Mesenchymal stem cell (in vitro differentiated cells and primary cell): ENCODE measurements around the gene BEST4.

ENCODE experiments used
- DNase-seq: peaks from one replicate; pipeline ENCODE4 v3.0.0-alpha.2; 2013
- H2AFZ ChIP-seq: one replicate; pipeline ENCODE4 v1.6.1; 2013; ENCODE audit warnings: low read depth, mild to moderate bottlenecking, control low read depth, inconsistent platforms, low read length, moderate library complexity
- H2AK5ac ChIP-seq: 2 replicates; pipeline ENCODE4 v1.6.1; 2013; ENCODE audit warnings: low read length, moderate library complexity, mild to moderate bottlenecking, inconsistent platforms; ENCODE audit not compliant: severe bottlenecking
- H2BK120ac ChIP-seq: one replicate; pipeline ENCODE4 v1.6.1; 2013; ENCODE audit warnings: low read depth, mild to moderate bottlenecking, inconsistent platforms, low read length, moderate library complexity
- H2BK12ac ChIP-seq, 2 experiments: one replicate each; pipeline ENCODE4 v1.6.1; 2013; ENCODE audit warnings: inconsistent platforms in 2 of 2, low read length in 2 of 2, mild to moderate bottlenecking in 2 of 2, moderate library complexity in 2 of 2, control low read depth in 1 of 2
- H2BK15ac ChIP-seq: one replicate; pipeline ENCODE4 v1.6.1; 2013; ENCODE audit warnings: mild to moderate bottlenecking, low read depth, inconsistent platforms; ENCODE audit not compliant: poor library complexity, severe bottlenecking
- H2BK5ac ChIP-seq: 2 replicates; pipeline ENCODE4 v1.6.1; 2013; ENCODE audit warnings: low read depth, mild to moderate bottlenecking, low read length, control low read depth, inconsistent platforms; ENCODE audit not compliant: poor library complexity, severe bottlenecking
- H3K14ac ChIP-seq, 2 experiments: one replicate each; pipeline ENCODE4 v1.6.1; 2013; ENCODE audit warnings: inconsistent platforms in 2 of 2, low read length in 2 of 2, control low read depth in 1 of 2, mild to moderate bottlenecking in 1 of 2, moderate library complexity in 1 of 2
- H3K18ac ChIP-seq, 2 experiments: one replicate each; pipeline ENCODE4 v1.6.1; 2013; ENCODE audit warnings: inconsistent platforms in 2 of 2, low read length in 2 of 2, control low read depth in 1 of 2, low read depth in 1 of 2, mild to moderate bottlenecking in 1 of 2
- H3K23ac ChIP-seq, 2 experiments: one replicate each; pipeline ENCODE4 v1.6.1; 2013; ENCODE audit warnings: inconsistent platforms in 2 of 2, low read length in 2 of 2, mild to moderate bottlenecking in 2 of 2, moderate library complexity in 2 of 2, control low read depth in 1 of 2
- H3K27ac ChIP-seq: 2 replicates; pipeline ENCODE4 v1.5.1; 2013; ENCODE audit warnings: mild to moderate bottlenecking, moderate library complexity, low read length, control low read depth, inconsistent platforms; ENCODE audit not compliant: poor library complexity, severe bottlenecking
- H3K27me3 ChIP-seq, 2 experiments: 2 replicates each; pipeline versions ENCODE4 v1.6.1 to v1.7.0; 2013; ENCODE audit warnings: low read length in 2 of 2, mild to moderate bottlenecking in 2 of 2, moderate library complexity in 2 of 2, control low read depth in 1 of 2, inconsistent platforms in 1 of 2; ENCODE audit not compliant: control insufficient read depth in 1 of 2, insufficient read depth in 1 of 2
- H3K36me3 ChIP-seq, 2 experiments: 2 replicates each; pipeline versions ENCODE4 v1.6.1 to v1.7.0; 2013; ENCODE audit warnings: low read length in 2 of 2, control low read depth in 1 of 2, inconsistent platforms in 1 of 2, low read depth in 1 of 2, mild to moderate bottlenecking in 1 of 2; ENCODE audit not compliant: insufficient read depth in 2 of 2, control insufficient read depth in 1 of 2
- H3K4ac ChIP-seq, 2 experiments: one replicate each; pipeline ENCODE4 v1.6.1; 2013; ENCODE audit warnings: inconsistent platforms in 2 of 2, low read length in 2 of 2, mild to moderate bottlenecking in 2 of 2, moderate library complexity in 2 of 2, control low read depth in 1 of 2, low read depth in 1 of 2
- H3K4me1 ChIP-seq: 2 replicates; pipeline ENCODE4 v1.6.1; 2013; ENCODE audit warnings: low read depth, low read length, control low read depth; ENCODE audit not compliant: control insufficient read depth, insufficient read depth
- H3K4me2 ChIP-seq: 2 replicates; pipeline ENCODE4 v1.6.1; 2013; ENCODE audit warnings: low read length, mild to moderate bottlenecking, inconsistent platforms; ENCODE audit not compliant: poor library complexity, severe bottlenecking
- H3K4me3 ChIP-seq, 2 experiments: 2 replicates each; pipeline versions ENCODE4 v1.5.1 to v1.7.0; 2013; ENCODE audit warnings: low read length in 2 of 2, mild to moderate bottlenecking in 2 of 2, control low read depth in 1 of 2, low read depth in 1 of 2; ENCODE audit not compliant: insufficient read depth in 1 of 2
- H3K79me1 ChIP-seq: replicated peaks from 2 replicates; pipeline ENCODE4 v1.6.1; 2013; ENCODE audit warnings: mild to moderate bottlenecking, control low read depth, low read length, inconsistent platforms; ENCODE audit not compliant: poor library complexity, severe bottlenecking
- H3K9ac ChIP-seq: 2 replicates; pipeline ENCODE4 v1.7.0; 2013; ENCODE audit warnings: mild to moderate bottlenecking, low read length, moderate library complexity
- H3K9me3 ChIP-seq: 2 replicates; pipeline ENCODE4 v1.7.0; 2013; ENCODE audit warnings: mild to moderate bottlenecking, low read length; ENCODE audit not compliant: control insufficient read depth
- H4K8ac ChIP-seq: one replicate; pipeline ENCODE4 v1.6.1; 2013; ENCODE audit warnings: inconsistent platforms, mild to moderate bottlenecking, low read length, moderate library complexity
- H4K91ac ChIP-seq: one replicate; pipeline ENCODE4 v1.6.1; 2013; ENCODE audit warnings: mild to moderate bottlenecking, low read length, inconsistent platforms
- WGBS: methylation state at CpG from one replicate; pipeline ENCODE4 v1.1.7; 2013; ENCODE audit warnings: mixed read lengths; 5-methylcytosine and 5-hydroxymethylcytosine counted together

The BEST4 gene

GRCh38 chr1:44803312-44804095 lies 15.5 kb upstream of the BEST4 start:
- WGBS = 95% methylated on average over 13 of the region's 13 CpGs

GRCh38 chr1:44803062-44803311 lies 15.0 kb upstream of the BEST4 start:
- Histone ChIP-seq H4K91ac (peak overlapping the region; percentile 45), H3K4me1 (peaks cover 61% of the 10 kb centered on the region), H2BK120ac (no peak overlapping the region), H4K8ac (peak overlapping the region; percentile 4), H3K27me3 (no peaks in the 10 kb centered on the region), H2AK5ac (no peak overlapping the region), H2BK15ac (no peak overlapping the region), H3K9ac (peak overlapping the region; percentile 94), H3K14ac (peak overlapping the region in 1 of 2 experiments; percentile 86), H3K4me2 (no peak overlapping the region), H3K79me1 (peaks cover 7% of the 10 kb centered on the region), H2AFZ (no peak overlapping the region), H3K9me3 (no peaks in the 10 kb centered on the region), H3K23ac (peak overlapping the region in 1 of 2 experiments; percentile 10), H2BK5ac (no peak overlapping the region), H3K18ac (peak overlapping the region in 1 of 2 experiments; percentile 61), H2BK12ac (peak overlapping the region; percentile 49 to 56), H3K4ac (no peak overlapping the region), H3K36me3 (peaks cover 52 to 53% of the 10 kb centered on the region in 2 experiments), H3K27ac (no peak overlapping the region), H3K4me3 (peak overlapping the region in 1 of 2 experiments; percentile 90)
- no peak for DNase-seq
- 99% methylated on average over 6 of the region's 9 CpGs for WGBS

More at GRCh38 chr1:44803312-44804095, 15.5 kb upstream of the BEST4 start:
- no peak overlapping the region for H2AK5ac ChIP-seq
- peaks cover 52 to 53% of the 10 kb centered on the region in 2 experiments for H3K36me3 ChIP-seq
- no peak overlapping the region for H2BK15ac ChIP-seq
- H2BK120ac ChIP-seq = no peak overlapping the region
- H3K18ac ChIP-seq = no peak overlapping the region
- no peak overlapping the region for H3K4me2 ChIP-seq
- H3K4me1 ChIP-seq = peaks cover 65% of the 10 kb centered on the region
- H2AFZ ChIP-seq = no peak overlapping the region
- peak overlapping the region in 1 of 2 experiments; percentile 90 for H3K4me3 ChIP-seq
- H3K9ac ChIP-seq = peak overlapping the region; percentile 94
- H3K79me1 ChIP-seq = peaks cover 7% of the 10 kb centered on the region
- no peak for DNase-seq
- no peak overlapping the region for H3K23ac ChIP-seq
- H3K27ac ChIP-seq = no peak overlapping the region
- peak overlapping the region; percentile 49 to 51 for H2BK12ac ChIP-seq
- H3K4ac ChIP-seq = no peak overlapping the region
- H3K27me3 ChIP-seq = no peaks in the 10 kb centered on the region
- H2BK5ac ChIP-seq = no peak overlapping the region
- H3K9me3 ChIP-seq = no peaks in the 10 kb centered on the region
- peak overlapping the region; percentile 53 for H4K91ac ChIP-seq
- peak overlapping the region; percentile 4 for H4K8ac ChIP-seq
- H3K14ac ChIP-seq = peak overlapping the region in 1 of 2 experiments; percentile 35

GRCh38 chr1:44802306-44803061 lies 14.5 kb upstream of the BEST4 start:
- Histone ChIP-seq H3K4me2 (peak overlapping the region; percentile 72), H3K4me3 (peak overlapping the region in 1 of 2 experiments; percentile 90), H3K36me3 (peaks cover 52 to 53% of the 10 kb centered on the region in 2 experiments), H3K4me1 (peaks cover 56% of the 10 kb centered on the region), H4K91ac (peak overlapping the region; percentile 45), H3K79me1 (peaks cover 7% of the 10 kb centered on the region), H2AK5ac (no peak overlapping the region), H3K9me3 (no peaks in the 10 kb centered on the region), H3K23ac (peak overlapping the region in 1 of 2 experiments; percentile 36), H2BK15ac (no peak overlapping the region), H2BK12ac (peak overlapping the region; percentile 49 to 56), H3K9ac (peak overlapping the region; percentile 94), H2BK120ac (no peak overlapping the region), H3K4ac (no peak overlapping the region), H4K8ac (no peak overlapping the region), H3K18ac (peak overlapping the region in 1 of 2 experiments; percentile 61), H2AFZ (no peak overlapping the region), H3K14ac (peak overlapping the region in 1 of 2 experiments; percentile 86), H3K27me3 (no peaks in the 10 kb centered on the region), H2BK5ac (no peak overlapping the region), H3K27ac (no peak overlapping the region)
- WGBS = 91% methylated on average over 10 of the region's 13 CpGs
- no peak for DNase-seq
